Stomach smooth muscle (tissue), 2 donors: ENCODE results near the gene SLC1A7.

ENCODE experiments used
- H3K27ac ChIP-seq: one replicate; pipeline ENCODE4 v1.7.0; 2013; ENCODE audit warnings: mild to moderate bottlenecking, low read length, inconsistent platforms
- H3K27me3 ChIP-seq, 2 donors: one replicate each; pipeline ENCODE4 v1.7.0; 2013; ENCODE audit warnings: low read length in 2 of 2; ENCODE audit not compliant: insufficient read depth in 2 of 2, control insufficient read depth in 1 of 2
- H3K36me3 ChIP-seq, 2 donors: one replicate each; pipeline ENCODE4 v1.7.0; 2013; ENCODE audit warnings: low read length in 2 of 2; ENCODE audit not compliant: control insufficient read depth in 2 of 2, insufficient read depth in 2 of 2
- H3K4me1 ChIP-seq: one replicate; pipeline ENCODE4 v1.7.0; 2013; ENCODE audit warnings: low read length; ENCODE audit not compliant: control insufficient read depth, insufficient read depth
- H3K4me3 ChIP-seq, 2 donors: one replicate each; pipeline ENCODE4 v1.7.0; 2013; ENCODE audit warnings: low read length in 2 of 2
- H3K9ac ChIP-seq, 2 donors: one replicate each; pipeline ENCODE4 v1.7.0; 2013; ENCODE audit warnings: low read length in 2 of 2, mild to moderate bottlenecking in 1 of 2
- H3K9me3 ChIP-seq, 2 donors: one replicate each; pipeline ENCODE4 v1.7.0; 2013; ENCODE audit warnings: low read length in 2 of 2; ENCODE audit not compliant: control insufficient read depth in 2 of 2
- donor health status: healthy.
- donor health status: Pancreatic carcinoma.

SLC1A7 gene

DNA sequence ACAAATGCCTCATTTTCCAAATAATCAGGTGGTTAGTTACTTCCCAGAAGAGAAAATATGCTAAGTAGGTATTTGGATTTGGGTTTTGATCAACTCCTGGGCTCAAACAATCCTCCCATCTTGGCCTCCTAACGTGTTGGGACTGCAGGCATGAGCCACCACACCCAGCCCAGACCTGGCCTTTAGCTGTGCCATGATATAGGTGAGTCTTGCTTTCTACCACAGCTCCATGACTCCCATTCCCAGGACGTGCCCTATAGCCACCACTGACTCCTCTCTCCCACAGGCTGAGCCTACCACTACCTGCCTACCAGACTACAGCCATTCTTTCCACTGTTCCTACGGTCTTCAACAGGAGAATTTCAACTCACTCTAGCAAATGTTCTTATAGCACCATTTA lies 1.8 kb upstream of the SLC1A7 start:
- H3K27me3 ChIP-seq: no peaks in the 10 kb centered on the region
- H3K4me3 ChIP-seq: no peak overlapping the region
- H3K36me3 ChIP-seq: no peaks in the 10 kb centered on the region
- H3K9ac ChIP-seq: no peak overlapping the region
- H3K27ac ChIP-seq: no peak overlapping the region
- H3K9me3 ChIP-seq: no peaks in the 10 kb centered on the region
- H3K4me1 ChIP-seq: peaks cover 24% of the 10 kb centered on the region

GRCh38 chr1:53143527-53143926 lies 1.1 kb upstream of the SLC1A7 start:
- Histone ChIP-seq H3K27ac (no peak overlapping the region), H3K4me3 (no peak overlapping the region), H3K9me3 (no peaks in the 10 kb centered on the region), H3K4me1 (peaks cover 24% of the 10 kb centered on the region), H3K36me3 (no peaks in the 10 kb centered on the region), H3K9ac (no peak overlapping the region), H3K27me3 (no peaks in the 10 kb centered on the region)

DNA sequence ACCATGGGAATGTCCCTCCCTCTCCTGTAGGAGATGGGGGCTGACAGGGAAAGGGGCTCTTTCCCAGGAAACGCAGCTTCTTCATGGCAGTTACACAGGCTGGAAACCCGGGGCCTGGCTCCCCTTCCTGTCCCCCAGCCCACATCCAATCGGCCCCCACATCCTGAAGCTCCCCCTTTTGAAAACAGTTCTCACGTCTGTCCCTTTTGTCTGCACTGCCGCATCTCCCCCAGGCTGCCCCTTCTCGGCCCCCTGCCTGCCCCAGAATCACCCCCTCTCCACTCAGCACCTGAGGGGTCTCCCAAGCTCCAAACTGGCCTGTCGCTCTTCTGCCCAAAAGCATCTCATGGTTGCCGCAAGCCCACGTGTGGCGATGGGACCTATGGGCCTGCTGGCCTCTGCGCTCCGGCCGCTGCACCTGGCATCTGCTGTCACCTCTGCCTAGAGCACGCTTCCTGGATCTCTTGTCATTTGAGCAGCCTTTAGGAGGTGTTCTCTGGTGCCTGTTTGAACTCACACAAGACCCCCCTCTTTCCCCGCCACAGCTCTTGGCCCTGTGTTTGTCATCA lies 867 bp downstream of the SLC1A7 start:
- Histone ChIP-seq H3K36me3 (no peaks in the 10 kb centered on the region), H3K27me3 (no peaks in the 10 kb centered on the region), H3K27ac (peak overlapping the region; percentile 46), H3K9ac (no peak overlapping the region), H3K9me3 (peaks cover 0 to 5% of the 10 kb centered on the region in 2 donors), H3K4me1 (peaks cover 21% of the 10 kb centered on the region), H3K4me3 (no peak overlapping the region)

GRCh38 chr1:53140451-53140850 lies 2.0 kb downstream of the SLC1A7 start:
- peak overlapping the region; percentile 46 for H3K27ac ChIP-seq

DNA sequence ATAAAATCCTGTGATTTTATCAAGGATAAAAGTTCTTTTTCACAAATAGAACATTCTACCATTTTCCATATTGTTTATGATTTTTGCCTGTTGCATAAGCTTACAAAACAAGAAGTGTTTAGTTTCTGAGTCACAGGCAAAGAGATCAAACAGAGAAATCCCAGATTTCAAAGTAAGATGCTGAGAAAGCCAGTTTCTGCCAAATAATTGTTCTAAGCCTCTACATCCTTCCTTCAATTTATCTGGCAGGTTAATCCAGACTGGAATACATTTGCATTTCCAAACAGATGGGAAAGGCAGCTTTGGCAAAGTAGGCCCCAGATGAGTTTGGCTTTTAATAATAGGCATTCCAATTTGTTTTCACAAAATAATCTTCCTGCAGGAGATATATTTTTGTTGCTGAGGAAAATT lies 2.5 kb downstream of the SLC1A7 start:
- Histone ChIP-seq H3K9ac (no peak overlapping the region), H3K36me3 (no peaks in the 10 kb centered on the region), H3K4me1 (peaks cover 16% of the 10 kb centered on the region), H3K27ac (peak overlapping the region; percentile 46), H3K9me3 (peaks cover 0 to 5% of the 10 kb centered on the region in 2 donors), H3K27me3 (no peaks in the 10 kb centered on the region), H3K4me3 (no peak overlapping the region)

More at GRCh38 chr1:53140451-53140850, 2.0 kb downstream of the SLC1A7 start:
- H3K9me3 ChIP-seq: peaks cover 0 to 5% of the 10 kb centered on the region in 2 donors
- H3K36me3 ChIP-seq: no peaks in the 10 kb centered on the region
- peaks cover 13% of the 10 kb centered on the region for H3K4me1 ChIP-seq
- H3K27me3 ChIP-seq: no peaks in the 10 kb centered on the region
- no peak overlapping the region for H3K9ac ChIP-seq
- no peak overlapping the region for H3K4me3 ChIP-seq

- H3K27me3 ChIP-seq: no peaks in the 10 kb centered on the region
- peaks cover 0 to 5% of the 10 kb centered on the region in 2 donors for H3K9me3 ChIP-seq
- no peak overlapping the region for H3K4me3 ChIP-seq
- H3K9ac ChIP-seq: no peak overlapping the region
- H3K36me3 ChIP-seq: no peaks in the 10 kb centered on the region
- peak overlapping the region; percentile 31 for H3K27ac ChIP-seq
- H3K4me1 ChIP-seq: peaks cover 17% of the 10 kb centered on the region
Observed at GRCh38 chr1:53138991-53139884, 3.2 kb downstream of the SLC1A7 start.

DNA sequence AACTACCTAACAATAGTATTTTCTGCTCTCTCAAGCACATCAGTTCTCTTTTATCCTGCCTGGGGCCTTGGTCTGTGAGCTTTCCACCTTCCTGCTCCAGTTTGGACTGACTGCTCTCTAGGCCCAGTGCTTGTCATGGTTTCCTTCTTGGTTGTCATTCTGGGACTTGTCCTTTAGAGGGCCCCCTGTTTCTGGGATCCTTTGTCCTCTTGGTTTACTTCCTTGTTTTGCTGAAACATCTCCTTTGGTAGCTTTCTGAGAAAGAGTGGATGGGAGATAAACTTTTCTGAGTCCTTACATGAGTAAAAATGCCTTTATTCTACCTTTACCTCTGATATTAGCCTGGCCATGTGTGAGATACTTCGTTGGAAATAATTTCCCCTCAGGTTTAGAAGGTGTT lies 4.7 kb downstream of the SLC1A7 start:
- no peak overlapping the region for H3K27ac ChIP-seq
- peaks cover 29% of the 10 kb centered on the region for H3K4me1 ChIP-seq
- H3K9ac ChIP-seq: no peak overlapping the region
- peaks cover 0 to 5% of the 10 kb centered on the region in 2 donors for H3K9me3 ChIP-seq
- H3K36me3 ChIP-seq: no peaks in the 10 kb centered on the region
- no peak overlapping the region for H3K4me3 ChIP-seq
- no peaks in the 10 kb centered on the region for H3K27me3 ChIP-seq

DNA sequence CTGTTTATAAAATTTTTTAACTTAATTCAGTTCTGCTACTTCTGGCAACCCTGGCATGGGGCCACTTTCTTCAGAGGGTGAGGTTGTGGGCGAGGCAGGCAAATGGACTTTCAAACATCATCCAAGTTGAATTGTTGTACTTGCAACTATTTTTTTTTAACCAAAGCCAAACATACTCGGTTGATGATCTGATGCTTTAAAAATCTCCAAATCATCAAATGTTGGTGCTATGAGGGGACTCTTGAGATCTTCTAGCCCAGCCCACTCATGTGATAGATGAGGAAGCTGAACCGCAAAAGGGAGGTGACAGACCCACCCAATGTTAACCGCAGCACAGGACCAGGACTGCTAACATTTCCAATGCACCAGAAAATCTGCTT lies 6.7 kb downstream of the SLC1A7 start:
- Histone ChIP-seq H3K4me1 (peaks cover 47% of the 10 kb centered on the region), H3K9ac (no peak overlapping the region), H3K27me3 (no peaks in the 10 kb centered on the region), H3K4me3 (no peak overlapping the region), H3K27ac (peak overlapping the region; percentile 66), H3K36me3 (no peaks in the 10 kb centered on the region), H3K9me3 (peaks cover 0 to 5% of the 10 kb centered on the region in 2 donors)

DNA sequence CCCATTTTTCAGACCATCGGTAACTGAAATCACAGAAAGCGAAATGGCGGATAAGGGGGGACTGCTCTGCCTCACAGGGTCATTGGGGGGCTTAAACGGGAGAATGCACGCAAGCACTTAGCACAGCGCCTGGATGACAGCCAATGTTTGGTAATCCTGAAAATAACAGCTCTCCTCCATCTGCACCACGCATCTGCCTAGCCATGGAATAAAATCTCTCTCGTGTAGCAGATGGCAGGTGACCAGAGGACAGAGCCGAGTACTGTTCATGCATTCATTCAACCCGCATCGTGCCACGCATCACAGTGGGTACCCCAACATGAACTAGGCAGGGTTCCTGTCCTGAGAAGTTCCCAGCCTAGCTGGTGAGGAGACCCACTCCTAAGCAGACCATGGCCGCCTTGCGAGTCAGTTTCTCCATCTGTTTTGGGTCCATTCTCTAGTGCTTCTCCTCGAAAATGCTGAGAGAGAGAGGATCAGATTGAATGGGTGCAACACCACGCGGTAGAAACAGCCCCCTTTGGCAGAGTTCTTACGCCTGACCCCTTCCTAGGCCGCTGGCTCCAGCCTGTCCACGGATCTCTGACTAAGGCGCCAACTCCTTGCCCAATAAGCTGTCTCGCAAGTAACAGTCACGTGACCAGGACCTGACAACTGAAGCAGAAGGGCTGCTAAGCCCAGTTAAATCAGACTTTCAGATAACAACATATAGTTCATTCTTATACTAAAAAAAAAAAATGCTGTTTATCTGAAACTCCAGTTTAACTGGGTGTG lies 7.3 kb downstream of the SLC1A7 start:
- Histone ChIP-seq H3K9me3 (peaks cover 0 to 5% of the 10 kb centered on the region in 2 donors), H3K4me1 (peaks cover 46% of the 10 kb centered on the region), H3K27me3 (no peaks in the 10 kb centered on the region), H3K9ac (no peak overlapping the region), H3K27ac (peak overlapping the region; percentile 96), H3K36me3 (no peaks in the 10 kb centered on the region), H3K4me3 (no peak overlapping the region)

DNA sequence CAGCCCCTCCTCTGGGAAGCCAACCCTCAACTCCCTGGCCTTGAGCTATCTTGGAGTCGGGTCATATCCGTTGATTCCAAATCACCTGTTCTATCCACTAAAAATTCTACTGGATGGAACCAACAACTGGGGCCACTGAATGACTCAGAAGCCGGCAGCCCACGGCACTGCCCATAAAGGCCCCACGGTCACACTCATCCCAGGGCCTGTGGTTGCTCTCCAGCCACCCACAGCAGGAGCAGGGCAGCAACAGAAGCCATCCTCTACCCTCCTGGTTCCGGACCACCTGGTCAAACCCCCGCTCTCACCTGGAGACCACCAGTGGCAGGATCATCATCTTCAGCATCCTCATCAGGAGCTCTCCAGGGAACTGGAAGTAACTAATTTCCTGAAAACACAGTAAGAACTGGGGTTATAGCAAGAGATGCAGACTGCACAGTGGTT lies 8.4 kb downstream of the SLC1A7 start:
- no peaks in the 10 kb centered on the region for H3K27me3 ChIP-seq
- H3K4me1 ChIP-seq: peaks cover 49% of the 10 kb centered on the region
- peak overlapping the region; percentile 96 for H3K27ac ChIP-seq
- H3K9me3 ChIP-seq: peaks cover 0 to 5% of the 10 kb centered on the region in 2 donors
- no peak overlapping the region for H3K4me3 ChIP-seq
- H3K9ac ChIP-seq: no peak overlapping the region
- H3K36me3 ChIP-seq: no peaks in the 10 kb centered on the region
